ENCODE data around the gene GYG2.

GYG2 gene

DNA sequence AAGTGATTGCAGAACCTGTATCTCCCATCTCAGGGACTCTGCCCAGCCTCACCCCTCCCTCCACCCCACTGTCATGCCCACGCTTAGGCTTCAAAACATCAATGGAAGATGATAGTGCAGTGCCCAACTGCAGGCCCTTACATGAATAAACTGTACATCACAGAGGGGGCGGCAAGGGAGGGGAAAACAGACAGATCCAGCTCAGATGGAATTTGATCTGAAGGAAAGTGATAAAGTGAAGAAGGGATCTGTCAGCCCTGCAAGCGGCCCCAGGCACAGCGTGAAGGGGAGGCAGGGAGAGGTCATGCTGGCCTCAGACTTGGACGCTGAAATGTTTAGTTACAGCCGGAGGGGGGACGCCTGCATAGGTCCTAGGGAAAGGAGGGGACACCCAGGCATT, 38.5 kb downstream of the GYG2 start:
- Histone ChIP-seq H3K9ac (no peak overlapping the region), H3K27me3 (ENCODE audit: control insufficient read depth, insufficient read depth, low read length) (no peaks in the 10 kb centered on the region), H3K4me1 (no peaks in the 10 kb centered on the region), H3K4me3 (ENCODE audit: low read depth, low read length) (no peak overlapping the region), H3K79me2 (no peaks in the 10 kb centered on the region), H2AFZ (no peak overlapping the region), H3K9me3 (ENCODE audit: control insufficient read depth, low read length) (no peaks in the 10 kb centered on the region), H3K4me2 (ENCODE audit: low read length) (no peak overlapping the region), H3K27ac (no peak overlapping the region), H3K36me3 (ENCODE audit: control insufficient read depth, insufficient read depth, low read length) (no peaks in the 10 kb centered on the region)
- TF ChIP-seq, protein P1, sequence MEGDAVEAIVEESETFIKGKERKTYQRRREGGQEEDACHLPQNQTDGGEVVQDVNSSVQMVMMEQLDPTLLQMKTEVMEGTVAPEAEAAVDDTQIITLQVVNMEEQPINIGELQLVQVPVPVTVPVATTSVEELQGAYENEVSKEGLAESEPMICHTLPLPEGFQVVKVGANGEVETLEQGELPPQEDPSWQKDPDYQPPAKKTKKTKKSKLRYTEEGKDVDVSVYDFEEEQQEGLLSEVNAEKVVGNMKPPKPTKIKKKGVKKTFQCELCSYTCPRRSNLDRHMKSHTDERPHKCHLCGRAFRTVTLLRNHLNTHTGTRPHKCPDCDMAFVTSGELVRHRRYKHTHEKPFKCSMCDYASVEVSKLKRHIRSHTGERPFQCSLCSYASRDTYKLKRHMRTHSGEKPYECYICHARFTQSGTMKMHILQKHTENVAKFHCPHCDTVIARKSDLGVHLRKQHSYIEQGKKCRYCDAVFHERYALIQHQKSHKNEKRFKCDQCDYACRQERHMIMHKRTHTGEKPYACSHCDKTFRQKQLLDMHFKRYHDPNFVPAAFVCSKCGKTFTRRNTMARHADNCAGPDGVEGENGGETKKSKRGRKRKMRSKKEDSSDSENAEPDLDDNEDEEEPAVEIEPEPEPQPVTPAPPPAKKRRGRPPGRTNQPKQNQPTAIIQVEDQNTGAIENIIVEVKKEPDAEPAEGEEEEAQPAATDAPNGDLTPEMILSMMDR (IDR thresholded peaks at IDR 0.05), result no peak

DNA sequence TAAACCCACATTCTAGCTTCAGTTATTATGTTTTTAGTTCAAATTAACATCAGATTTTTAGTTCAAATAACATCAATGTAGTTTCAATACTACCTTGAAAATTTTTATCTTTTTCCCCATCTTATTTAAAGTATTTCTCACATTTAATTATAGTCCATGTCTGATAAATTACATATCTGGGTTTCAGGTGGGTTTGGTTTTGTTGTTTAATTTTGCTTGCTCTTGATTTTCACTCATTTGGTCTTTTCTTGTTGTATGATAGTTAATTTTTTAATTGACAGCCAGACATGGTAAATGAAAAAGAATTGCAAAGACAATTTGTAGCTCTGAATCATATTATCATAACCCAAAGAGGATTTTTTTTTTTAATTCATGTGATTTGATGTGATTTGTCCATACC, 41.9 kb downstream of the GYG2 start:
- Histone ChIP-seq H3K27me3 (ENCODE audit: control insufficient read depth, insufficient read depth, low read length) (no peaks in the 10 kb centered on the region), H3K36me3 (ENCODE audit: control insufficient read depth, insufficient read depth, low read length) (no peaks in the 10 kb centered on the region), H3K9ac (no peak overlapping the region), H2AFZ (no peak overlapping the region), H3K4me2 (ENCODE audit: low read length) (no peak overlapping the region), H3K4me1 (no peaks in the 10 kb centered on the region), H3K27ac (no peak overlapping the region), H3K4me3 (ENCODE audit: low read depth, low read length) (no peak overlapping the region), H3K79me2 (no peaks in the 10 kb centered on the region), H3K9me3 (ENCODE audit: control insufficient read depth, low read length) (no peaks in the 10 kb centered on the region)
- TF ChIP-seq, protein P1 (IDR thresholded peaks at IDR 0.05), result no peak

DNA sequence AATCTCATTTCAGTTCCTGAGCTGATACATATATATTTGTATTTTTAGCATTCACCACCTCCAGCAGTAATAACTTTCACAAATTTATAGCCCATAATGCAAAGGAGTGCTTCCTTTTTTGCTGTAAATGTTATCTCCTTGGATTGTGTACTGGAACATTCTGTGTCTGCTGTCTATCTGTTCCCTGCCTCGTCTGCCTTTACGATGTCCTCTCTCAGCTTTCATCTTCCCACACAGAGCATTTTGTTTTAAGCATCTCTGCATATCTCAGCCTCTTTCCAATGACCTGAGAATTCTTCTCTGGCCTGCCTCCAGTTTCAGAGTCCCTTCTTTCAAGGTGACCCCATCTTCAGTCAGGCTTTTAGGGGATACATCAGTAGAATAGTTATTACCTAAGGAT, 43.1 kb downstream of the GYG2 start:
- H3K9me3 ChIP-seq (ENCODE audit: control insufficient read depth, low read length), result no peaks in the 10 kb centered on the region
- no peaks in the 10 kb centered on the region for H3K79me2 ChIP-seq
- H3K36me3 ChIP-seq (ENCODE audit: control insufficient read depth, insufficient read depth, low read length), result no peaks in the 10 kb centered on the region
- no peak overlapping the region for H3K4me3 ChIP-seq (ENCODE audit: low read depth, low read length)
- TF ChIP-seq, protein P1 (IDR thresholded peaks at IDR 0.05), result no peak
- no peak overlapping the region for H2AFZ ChIP-seq
- H3K4me1 ChIP-seq, result no peaks in the 10 kb centered on the region
- no peak overlapping the region for H3K9ac ChIP-seq
- H3K27me3 ChIP-seq (ENCODE audit: control insufficient read depth, insufficient read depth, low read length), result no peaks in the 10 kb centered on the region
- H3K4me2 ChIP-seq (ENCODE audit: low read length), result no peak overlapping the region
- H3K27ac ChIP-seq, result no peak overlapping the region

GRCh38 chrX:2872671-2873277, 44.0 kb downstream of the GYG2 start:
- Histone ChIP-seq H3K79me2 (no peaks in the 10 kb centered on the region), H3K4me3 (ENCODE audit: low read depth, low read length) (no peak overlapping the region)
- TF ChIP-seq, protein P1 (IDR thresholded peaks at IDR 0.05), result no peak

More at GRCh38 chrX:2872671-2873277, 44.0 kb downstream of the GYG2 start:
- no peaks in the 10 kb centered on the region for H3K9me3 ChIP-seq (ENCODE audit: control insufficient read depth, low read length)
- H3K27ac ChIP-seq, result no peak overlapping the region
- H3K4me2 ChIP-seq (ENCODE audit: low read length), result no peak overlapping the region
- H2AFZ ChIP-seq, result no peak overlapping the region
- no peaks in the 10 kb centered on the region for H3K36me3 ChIP-seq (ENCODE audit: control insufficient read depth, insufficient read depth, low read length)
- no peak overlapping the region for H3K9ac ChIP-seq
- H3K4me1 ChIP-seq, result no peaks in the 10 kb centered on the region
- H3K27me3 ChIP-seq (ENCODE audit: control insufficient read depth, insufficient read depth, low read length), result no peaks in the 10 kb centered on the region
